D341Med (cell line): Measurements from ENCODE around the gene CTNNA3.

Experiments
- DNase-seq: peaks from one replicate; pipeline ENCODE4 v3.0.0; 2012; ENCODE audit warnings: low spot score

The CTNNA3 gene

DNA sequence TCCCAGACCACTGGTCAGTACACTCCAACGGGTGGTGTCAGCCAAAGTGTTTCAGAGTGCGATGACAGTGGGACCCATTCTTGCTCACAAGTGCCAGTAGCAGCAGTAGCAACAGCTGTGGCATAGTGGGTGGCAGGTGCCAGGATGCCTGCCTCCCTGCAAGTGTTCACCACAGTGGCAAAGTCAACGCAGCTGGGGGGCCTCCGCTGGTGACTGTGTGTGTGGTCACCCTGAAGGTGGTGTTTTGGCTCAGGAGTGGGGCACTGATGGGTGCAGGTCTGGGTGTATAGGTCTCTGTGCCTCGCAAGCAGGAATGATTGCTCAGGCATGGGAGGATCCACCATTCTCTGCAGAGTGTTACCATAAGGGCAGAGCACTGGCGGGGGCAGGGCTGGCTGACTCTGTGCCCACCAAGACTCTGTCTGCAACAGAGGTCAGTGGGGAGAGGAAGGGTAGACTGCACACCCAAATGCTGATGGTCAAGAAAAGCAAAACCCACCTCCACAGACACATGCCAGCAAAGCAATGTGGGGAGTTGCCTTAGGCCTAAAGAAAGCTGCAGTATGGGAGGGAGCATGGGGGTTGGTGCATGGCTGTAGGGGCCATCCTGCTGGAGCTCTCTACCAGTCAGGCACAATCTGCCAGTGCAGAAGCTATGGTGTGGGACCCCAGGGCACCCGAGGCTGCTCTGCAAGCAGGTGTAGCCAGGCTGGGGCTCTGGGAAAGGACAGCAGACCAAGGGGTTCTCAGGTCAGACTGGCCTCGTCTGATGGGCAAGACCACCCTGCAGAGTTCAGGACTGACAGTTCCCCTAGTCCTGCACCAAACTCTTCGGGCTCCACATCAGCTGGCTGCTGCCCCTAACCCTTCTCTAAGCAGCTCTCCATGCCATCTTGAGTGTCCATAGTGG, 368.1 kb downstream of the CTNNA3 start:
- no peak for DNase-seq

DNA sequence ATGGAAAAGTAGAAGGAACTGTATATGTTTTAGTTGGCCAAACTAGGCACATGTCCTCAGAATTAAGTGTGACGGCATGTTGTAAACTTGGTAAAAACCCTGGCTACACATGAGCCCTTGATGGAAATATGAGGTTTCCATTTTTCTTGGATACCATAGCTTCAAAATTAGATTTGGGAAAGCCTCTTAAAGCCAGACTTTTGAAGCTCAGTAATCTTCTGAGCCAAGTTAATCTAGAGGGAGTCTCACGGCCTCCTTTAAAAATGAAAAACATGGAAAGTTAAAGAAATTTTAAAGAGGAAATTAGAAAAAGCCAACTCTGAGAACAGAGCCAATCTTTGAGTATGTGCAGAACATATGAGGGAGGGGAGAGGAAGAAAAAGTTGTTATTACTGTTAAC, 376.0 kb downstream of the CTNNA3 start:
- DNase-seq, result no peak

DNA sequence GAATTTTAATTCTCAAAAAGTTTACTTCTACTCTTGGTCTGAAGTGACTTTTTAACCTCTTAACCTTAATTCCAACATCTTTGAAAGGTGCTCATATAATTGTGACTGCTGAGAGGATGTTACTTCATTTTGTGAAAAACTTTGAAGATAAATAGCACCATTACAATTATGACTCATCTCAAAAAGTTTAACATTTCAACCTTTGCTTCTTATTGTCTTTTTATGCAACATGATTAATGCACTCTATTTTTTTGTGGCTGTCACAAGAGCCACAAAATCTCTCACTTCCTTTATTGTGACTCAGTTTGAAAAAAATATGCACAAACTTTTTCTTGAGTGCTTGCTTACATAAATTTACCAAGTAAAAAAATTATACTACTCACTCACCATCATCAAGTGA, 387.1 kb downstream of the CTNNA3 start:
- no peak for DNase-seq

DNA sequence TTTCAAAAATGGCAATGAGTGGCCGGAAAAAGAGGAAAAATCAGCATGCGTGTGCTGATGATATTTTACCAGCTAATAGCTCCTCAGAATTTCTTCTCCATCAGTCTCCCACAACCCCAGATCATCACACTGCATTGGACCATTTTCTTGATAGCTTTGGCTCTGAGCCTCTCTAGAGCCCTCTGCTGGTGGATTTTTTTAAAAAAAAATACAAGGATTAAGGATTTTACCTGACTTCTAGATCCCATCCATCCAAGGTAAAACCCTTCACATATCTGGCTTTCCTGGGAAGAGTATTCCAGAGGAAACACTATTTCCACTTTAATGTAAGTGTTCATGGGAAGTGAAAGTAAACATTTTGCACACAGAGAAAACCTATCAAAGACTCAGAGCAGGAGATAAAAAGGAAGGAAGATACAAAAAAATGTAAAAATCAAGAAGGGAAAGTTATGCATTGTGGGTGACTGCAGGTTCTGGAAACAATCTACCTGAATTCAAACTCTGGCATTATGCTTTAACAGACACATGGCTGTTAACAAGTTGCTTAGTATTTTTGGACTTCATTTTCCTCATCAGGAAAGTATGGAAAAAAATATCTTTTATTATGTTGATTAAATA, 389.3 kb downstream of the CTNNA3 start:
- DNase-seq, result peak; percentile 36

DNA sequence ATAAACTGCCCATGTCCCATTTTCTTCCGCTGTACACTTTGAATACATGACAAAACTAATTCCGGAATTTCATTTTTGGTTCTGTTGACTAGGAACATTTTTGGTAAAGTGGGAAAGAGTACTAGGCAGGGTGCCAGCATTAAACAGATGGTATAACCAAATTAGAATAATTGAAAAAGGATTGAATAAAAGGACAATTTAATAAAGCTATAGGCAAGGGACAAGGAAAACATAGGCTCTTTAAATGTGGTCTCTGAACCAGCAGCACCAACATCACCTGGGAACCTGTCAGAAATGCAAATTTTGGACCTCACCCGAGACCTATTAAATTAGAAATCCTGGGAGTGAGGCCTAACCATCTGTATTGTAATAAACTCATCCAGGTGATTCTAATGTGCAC, 393.3 kb downstream of the CTNNA3 start:
- DNase-seq, result no peak

DNA sequence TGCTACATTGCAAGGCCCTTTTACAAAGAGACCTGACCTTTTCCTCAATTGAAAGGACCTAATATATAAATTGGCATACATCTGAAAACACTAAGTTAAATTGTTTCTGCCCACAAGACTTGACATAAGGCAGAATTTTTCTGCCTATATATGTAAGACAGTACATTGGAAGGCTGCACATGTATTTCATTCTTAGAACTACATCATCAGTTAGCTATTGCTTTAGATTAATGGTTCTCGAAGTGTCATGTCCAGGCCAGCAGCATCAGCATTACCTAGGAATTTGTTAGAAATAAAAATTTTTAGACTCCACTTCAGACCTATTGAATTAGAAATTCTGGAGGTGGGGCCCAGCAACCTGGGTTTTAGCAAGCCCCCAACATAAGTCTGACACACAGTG, 396.2 kb downstream of the CTNNA3 start:
- DNase-seq, result no peak

DNA sequence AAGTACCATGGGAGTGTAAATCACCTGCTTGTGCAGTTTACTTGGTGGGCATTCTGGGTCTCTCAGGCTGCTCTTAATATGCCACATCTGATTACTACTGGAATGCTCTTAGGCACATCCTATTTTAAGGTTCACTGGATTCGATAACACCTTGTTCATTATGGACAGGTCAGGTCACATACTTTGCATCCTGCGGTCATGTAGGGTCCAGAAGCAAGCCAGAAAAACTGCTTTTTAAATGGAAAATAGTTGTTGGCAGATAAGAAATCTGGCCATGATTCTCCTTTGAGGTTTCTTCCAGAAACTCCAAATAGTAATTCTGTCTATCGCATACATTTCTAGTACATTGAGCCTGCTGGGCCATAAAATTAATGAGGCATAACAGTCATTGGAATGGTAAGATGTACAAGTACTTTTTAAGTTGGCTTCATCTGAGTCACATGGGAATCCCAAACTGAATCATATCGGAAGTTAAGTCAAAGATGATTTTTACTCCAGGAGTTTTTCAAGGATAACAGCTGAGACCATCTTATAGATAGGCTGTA, 398.3 kb downstream of the CTNNA3 start:
- no peak for DNase-seq

DNA sequence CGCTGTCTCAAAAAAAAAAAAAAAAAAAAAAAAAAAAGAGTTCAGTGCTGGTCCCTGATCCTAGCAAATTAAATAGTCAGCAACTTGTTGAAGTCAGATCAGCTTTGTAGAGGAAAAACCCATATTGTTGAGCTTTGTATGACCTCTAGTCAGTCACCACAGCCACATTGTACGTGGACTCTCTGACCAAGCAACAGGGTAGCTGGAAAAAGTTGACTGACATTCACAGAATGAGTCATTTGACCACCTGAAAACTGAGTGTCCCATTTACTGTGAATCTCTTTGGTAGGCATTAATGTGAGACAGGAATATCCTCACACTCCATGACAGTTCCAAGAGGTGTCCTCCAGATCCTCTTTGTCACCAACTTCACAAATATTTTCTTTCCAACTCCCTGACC, 399.1 kb downstream of the CTNNA3 start:
- DNase-seq, result no peak

DNA sequence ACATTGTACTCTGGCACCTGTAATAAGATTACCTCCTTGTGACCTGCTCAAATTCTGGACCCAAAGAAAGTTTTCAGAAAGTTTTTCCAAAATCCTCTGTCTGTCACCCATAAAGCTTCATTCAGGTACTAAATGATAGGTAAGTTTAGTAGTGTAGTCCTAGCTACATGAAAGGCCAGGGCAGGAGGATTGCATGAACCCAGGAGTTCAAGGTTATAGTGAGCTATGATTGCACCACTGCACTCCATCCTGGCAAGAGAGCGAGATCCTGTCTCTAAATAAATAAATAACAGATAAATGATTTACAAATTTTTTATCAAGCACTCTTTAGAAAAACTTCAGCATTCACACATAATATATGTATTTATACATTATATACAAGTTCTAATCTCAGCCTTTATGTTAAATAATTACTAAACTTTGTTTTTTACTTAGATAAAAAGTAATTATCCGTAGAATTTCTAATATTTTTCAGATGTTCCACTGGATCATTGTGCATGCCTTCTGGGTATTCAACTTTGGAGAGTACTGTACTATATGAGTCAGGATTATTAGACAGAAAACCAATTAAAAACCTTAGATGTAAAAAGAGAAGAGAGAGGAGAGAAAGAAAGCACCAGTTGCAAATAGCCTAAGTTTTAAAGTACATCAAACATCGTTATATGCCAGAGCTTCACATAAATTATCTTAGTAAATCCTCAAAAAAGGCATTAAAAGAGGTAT, 407.1 kb downstream of the CTNNA3 start:
- DNase-seq, result no peak

DNA sequence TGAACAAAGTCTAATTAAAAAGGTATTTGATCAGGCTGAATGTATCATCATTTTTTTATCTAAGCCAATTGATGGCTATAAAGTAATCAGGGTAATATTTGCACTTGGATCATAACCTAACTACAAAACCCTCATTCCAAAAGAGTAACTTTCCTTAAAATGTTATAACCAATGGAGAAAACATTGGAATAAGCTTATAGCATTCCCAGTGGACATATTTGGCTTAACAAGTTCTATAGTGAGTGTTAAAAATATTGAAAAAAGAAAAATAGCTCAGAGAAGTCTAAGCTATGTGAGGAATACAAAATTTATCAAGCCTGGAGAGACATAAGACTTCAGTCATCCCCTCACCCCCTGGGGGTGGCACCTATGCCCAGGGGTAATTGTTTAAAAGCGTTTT, 411.4 kb downstream of the CTNNA3 start:
- DNase-seq, result no peak

DNA sequence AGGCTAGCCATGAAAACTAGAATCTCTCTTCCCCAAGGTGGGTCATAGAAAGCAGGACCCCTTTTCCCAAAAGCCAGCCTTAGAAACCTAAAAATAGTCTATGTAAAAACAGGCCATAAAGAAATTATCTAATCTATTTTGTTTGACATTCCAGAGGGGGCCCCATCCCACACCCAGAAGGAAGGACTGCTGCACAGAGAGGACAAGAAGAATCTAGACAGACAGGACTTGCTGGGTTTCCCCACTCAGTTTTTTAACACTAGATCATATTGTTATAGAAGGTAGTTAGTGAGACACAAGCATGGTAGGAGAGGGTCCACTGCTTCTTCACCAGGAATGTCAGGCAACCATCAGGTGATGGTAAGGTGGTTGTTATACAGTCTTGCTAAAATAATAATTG, 413.1 kb downstream of the CTNNA3 start:
- DNase-seq, result no peak

DNA sequence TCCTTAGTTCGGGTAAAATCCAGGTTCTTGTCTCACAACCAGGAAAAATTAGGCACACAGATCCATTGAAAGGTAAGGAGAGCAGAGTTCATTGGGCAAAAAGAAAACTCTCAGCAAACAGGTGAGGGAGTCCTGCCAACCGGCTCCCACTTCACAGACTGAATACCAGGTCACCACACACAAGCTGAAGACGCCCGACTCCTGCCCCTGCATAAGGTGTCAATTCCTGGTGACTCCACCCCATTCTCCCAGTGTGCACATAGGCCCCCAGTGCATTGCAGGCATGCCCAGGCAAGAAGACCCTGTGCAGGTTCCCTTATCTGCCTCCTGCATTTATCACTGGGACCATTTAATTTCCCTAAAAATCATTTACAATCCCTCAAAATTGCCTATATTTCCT, 415.6 kb downstream of the CTNNA3 start:
- DNase-seq, result no peak

DNA sequence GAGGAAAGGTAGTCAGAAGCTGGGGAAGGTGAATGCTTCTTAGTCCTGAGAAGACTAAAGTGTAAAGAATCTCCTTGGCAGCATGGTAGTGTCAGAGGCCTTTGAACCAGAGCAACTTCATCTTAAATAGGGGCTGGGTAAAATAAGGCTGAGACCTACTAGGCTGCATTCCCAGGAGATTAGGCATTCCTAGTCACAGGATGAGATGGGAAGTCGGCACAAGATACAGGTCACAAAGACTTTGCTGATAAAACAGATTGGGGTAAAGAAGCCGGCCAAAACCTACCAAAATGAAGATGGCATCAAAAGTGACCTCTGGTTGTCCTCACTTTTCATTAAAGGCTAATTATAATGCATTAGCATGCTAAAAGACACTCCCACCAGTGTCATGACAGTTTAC, 418.6 kb downstream of the CTNNA3 start:
- DNase-seq, result no peak

DNA sequence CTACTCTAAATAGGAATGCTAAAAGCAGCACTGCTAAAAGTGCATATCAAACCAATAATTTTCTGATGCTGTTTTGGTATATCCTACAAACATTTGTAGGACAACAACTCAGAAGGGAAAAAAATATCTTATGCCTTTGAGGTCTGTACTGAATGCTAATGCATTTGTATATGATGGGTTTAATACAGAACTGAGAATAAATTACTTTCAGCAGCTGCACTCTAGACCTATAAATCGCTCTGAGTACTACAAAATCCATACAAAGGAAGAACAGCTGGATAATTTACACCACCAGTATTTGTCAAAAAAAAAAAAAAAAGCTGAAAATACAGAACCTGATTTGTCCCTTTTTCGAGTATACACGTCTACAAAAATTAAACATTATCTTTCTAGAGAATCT, 426.2 kb downstream of the CTNNA3 start:
- DNase-seq, result no peak

DNA sequence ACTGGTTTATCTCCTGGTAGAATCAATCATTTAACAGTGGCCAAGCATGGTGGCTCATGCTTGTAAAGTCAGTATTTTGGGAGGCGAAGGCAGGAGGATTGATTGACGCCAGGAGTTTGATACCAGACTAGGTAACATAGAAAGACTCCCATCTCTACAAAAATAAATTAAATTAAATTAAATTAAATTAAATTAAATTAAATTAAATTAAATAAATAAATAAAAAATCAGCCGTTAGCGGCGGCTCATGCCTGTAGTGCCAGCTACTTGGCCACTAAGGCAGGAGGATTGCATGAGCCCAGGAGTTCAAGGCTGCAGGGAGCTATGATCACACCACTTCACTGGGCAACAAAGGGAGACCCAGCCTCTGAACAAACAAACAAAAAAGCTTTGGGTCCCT, 427.8 kb downstream of the CTNNA3 start:
- no peak for DNase-seq

DNA sequence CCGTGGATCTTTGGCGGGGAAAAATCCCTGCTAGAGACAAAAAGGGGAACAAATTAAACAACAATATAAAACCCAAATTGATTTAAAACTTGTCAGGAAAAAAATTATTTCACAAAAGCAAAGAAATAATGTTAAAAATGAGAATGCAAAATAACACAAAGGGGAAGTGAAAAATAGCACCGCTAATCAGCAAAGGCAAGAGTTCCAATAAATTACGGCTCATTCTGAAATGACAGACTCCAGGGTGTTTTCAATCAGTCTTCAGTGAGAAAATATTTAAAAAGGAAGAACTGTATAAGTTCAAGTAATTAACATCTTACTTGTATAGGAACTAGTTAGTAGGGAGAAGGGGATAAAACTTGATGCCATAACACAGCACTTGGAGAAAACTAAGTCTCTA, 433.3 kb downstream of the CTNNA3 start:
- DNase-seq, result no peak

DNA sequence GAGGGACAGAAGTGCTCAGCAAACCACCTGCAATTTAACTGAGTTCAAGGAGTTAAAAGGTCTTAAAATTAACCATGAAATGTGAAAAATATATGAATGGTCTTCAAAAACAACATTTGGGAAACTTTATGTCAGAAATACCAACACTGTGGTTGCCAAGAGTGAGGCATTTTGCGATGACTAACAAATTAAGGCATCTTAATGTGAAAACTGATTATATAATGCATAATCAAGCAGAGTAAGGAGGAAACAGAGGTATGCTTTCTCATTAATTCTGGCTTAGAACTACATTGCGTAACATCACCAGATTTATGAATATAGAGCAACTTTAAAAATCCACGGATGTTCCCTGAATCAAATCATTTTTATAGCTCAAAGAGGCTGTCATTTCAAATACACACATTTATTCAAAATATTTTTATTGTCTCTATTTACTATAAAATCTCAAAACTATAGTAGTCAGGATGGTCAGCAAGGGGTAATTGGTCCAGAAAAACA, 434.6 kb downstream of the CTNNA3 start:
- DNase-seq, result no peak

DNA sequence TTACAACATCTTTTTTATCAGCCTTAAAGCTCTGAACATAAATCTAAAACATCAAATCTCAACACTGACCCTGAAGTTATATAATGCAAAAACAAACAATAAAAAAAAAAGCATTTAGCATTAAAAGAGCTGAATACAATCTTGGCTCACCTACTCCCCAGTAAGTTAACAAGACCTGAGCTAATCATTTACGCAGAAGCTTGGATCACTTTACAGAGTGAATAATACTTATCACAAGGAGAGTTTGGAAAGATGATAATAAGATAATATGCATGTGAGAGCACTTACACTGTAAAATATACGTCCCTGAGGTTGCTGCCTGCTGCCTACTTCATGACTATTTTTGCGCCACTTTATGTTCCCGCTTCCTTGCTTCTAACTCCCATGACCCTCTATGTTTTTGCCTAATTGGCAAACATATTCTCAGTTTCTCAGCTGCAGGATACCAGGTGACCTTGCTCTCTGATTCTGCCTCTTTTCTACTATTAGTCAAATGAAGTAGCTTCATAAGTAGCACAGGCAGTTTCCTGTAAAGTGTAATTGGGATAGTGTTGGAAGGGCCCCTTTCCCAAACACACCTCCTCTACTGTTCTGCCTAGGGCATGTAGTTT, 436.6 kb downstream of the CTNNA3 start:
- DNase-seq, result no peak

DNA sequence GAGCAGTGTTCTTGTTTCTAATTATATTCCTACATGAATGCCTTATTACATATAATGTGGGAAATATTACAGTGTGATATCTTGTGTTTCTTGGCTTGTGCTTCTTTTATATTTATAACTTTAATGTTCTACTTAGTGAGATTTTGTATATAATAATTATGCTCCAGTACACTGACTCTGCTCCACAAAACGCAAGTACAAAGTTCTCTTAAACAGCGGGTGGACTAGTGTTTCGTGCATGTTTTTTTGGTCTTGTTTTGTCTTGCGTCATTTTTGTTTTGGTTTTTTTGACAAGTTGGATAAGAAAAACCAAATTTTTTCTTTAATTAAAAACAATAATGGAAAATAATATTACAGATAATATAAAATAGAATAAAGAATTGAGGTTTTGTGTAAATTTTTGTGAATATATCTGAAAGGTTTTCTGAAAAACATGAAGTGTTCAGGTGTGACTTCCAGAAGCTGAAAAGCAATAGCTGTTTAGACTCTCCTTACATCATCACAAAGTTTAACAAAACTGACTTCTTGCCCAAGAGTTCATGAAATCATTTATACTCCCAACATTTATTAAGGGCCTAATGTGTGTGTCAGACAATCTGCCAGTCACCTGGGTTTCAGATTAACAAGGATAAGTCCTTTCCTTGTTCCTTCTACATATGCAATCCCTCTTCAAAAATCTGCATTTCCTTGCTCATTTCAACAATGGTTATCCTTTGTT, 438.4 kb downstream of the CTNNA3 start:
- no peak for DNase-seq

DNA sequence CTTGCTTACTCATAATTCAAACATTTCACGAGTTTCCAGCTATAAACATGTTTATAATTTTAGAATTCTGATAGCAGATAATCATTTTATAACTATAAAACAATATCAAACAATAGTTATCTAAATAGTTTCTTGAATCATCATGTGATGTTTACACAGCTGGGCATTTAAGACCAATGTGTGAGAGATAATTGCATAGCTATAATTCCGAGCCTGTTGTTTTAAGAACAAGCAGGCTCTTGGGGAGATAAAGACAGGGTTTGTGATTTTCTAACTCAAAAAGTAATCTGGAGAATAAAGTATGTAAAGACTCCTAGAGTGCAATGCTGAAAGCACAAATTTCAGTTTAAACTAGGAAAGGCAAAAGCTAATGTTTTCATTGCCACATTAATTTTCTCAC, 439.0 kb downstream of the CTNNA3 start:
- no peak for DNase-seq

DNA sequence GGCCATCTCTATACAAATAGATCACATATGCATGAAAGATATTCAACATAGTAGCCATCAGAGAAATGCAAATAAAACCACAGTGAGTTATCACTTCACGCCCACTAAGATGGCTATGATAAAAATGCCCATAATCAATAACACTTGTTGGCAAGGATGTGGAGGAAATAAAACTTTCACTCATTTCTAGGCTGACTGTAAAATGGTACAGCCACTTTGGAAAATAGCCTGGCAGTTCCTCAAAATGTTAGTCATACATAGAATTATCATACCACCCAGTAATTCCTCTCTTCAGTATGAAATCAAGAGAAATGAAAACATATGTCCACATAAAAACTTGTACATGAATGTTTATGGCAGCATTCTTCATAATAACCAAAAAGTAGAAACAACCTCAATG, 445.3 kb downstream of the CTNNA3 start:
- DNase-seq, result no peak
